Right lobe of liver (tissue), 6 donors: ENCODE results near the gene ICE2. TPM values are rescaled to one million over a fixed set of nuclear protein-coding genes. Genes with fewer than 3 reads are reported as not detected.
"Not testable (repeated sequence)": the region's sequence is repeated elsewhere in the genome, so short reads cannot be mapped to it uniquely, and the experiment has no call there.

Source experiments
- ATAC-seq, 4 donors: fragments of 200-7000 bp; cut with Tn5 transposase; one replicate each; pipeline ENCODE4 v1.9.1; 2020; ENCODE audit warnings: mild to moderate bottlenecking in 4 of 4, moderate library complexity in 4 of 4
- DNase-seq, 3 donors: peaks; one replicate each; pipeline ENCODE4 v3.0.0-alpha.2; 2020
- H3K27ac ChIP-seq, 3 donors: fragments of 200-600 bp; one replicate each; pipeline ENCODE4 v1.8.0; 2022
- H3K27me3 ChIP-seq, 2 donors: fragments of 200-600 bp; one replicate each; pipeline ENCODE4 v1.8.0; 2022
- H3K36me3 ChIP-seq, 4 donors: fragments of 200-600 bp; sonication (generic) in 1 of 4; one replicate each; pipeline versions ENCODE4 v1.5.1 to v1.8.0; 2017 to 2022; ENCODE audit warnings: control low read depth in 1 of 4
- H3K4me1 ChIP-seq, 4 donors: fragments of 200-600 bp; sonication (generic) in 1 of 4; one replicate each; pipeline versions ENCODE4 v1.5.1 to v1.8.0; 2017 to 2022; ENCODE audit warnings: control low read depth in 1 of 4
- H3K4me3 ChIP-seq, 3 donors: fragments of 200-600 bp; one replicate each; pipeline ENCODE4 v1.8.0; 2022
- H3K9me3 ChIP-seq, 4 donors: fragments of 200-600 bp; sonication (generic) in 1 of 4; one replicate each; pipeline versions ENCODE4 v1.5.1 to v1.8.0; 2017 to 2022; ENCODE audit warnings: control low read depth in 1 of 4
- POLR2A ChIP-seq: fragments of 450-650 bp; IDR thresholded peaks from one replicate; pipeline ENCODE4 v1.6.1; 2017; ENCODE audit warnings: antibody characterized with exemption, mild to moderate bottlenecking
- WGBS: methylation state at CpG from one replicate; pipeline ENCODE4 v1.1.6; 2018; ENCODE audit warnings: low coverage, low lambda C conversion rate; ENCODE audit not compliant: insufficient coverage; ENCODE audit errors: missing lambda C conversion rate; 5-methylcytosine and 5-hydroxymethylcytosine counted together
- intact Hi-C, 2 donors: fragments of 100-400 bp; cut with DNase I; formaldehyde crosslinking; loops; one replicate each; pipeline versions ENCODE4 v1.11.2 to v1.14.1; 2022
- total RNA-seq, 6 experiments: library from RNA; depleted of rRNA in 2 of 6; stranded (reverse); fragments of >200 nt in 2 of 6; fragmentation: NEBNext Ultra II Directional in 3 of 6; extraction: Animal tissue kit (Norgen Biotek cat#: 25700) in 3 of 6; gene quantifications; one replicate each; pipeline versions ENCODE4 v1.1.0 to v1.2.4, GENCODE V29; 2016 to 2023
- TF ChIP-seq, protein P1 (sequence below), 4 donors: fragments of 200-600 bp in 3 of 4; fragments of 450-650 bp in 1 of 4; IDR thresholded peaks; one replicate each; pipeline versions ENCODE4 v1.5.1 to v1.8.0; 2016 to 2022; ENCODE audit warnings: antibody characterized with exemption in 4 of 4, mild to moderate bottlenecking in 2 of 4
- donor health status: DM: no; HTN: yes; CAD: no.
- donor health status: DM: no; HTN: no; CAD: no.
- donor health status: DM: no; HTN: no; CAD: no.
- donor health status: DM: no; HTN: yes; CAD: no.
- donor health status: DM: no; HTN: yes; CAD: no.

ICE2 gene
- total RNA-seq, 6 experiments from 2014 or later, result 13.1 to 31.7 (median 17.6) TPM

DNA sequence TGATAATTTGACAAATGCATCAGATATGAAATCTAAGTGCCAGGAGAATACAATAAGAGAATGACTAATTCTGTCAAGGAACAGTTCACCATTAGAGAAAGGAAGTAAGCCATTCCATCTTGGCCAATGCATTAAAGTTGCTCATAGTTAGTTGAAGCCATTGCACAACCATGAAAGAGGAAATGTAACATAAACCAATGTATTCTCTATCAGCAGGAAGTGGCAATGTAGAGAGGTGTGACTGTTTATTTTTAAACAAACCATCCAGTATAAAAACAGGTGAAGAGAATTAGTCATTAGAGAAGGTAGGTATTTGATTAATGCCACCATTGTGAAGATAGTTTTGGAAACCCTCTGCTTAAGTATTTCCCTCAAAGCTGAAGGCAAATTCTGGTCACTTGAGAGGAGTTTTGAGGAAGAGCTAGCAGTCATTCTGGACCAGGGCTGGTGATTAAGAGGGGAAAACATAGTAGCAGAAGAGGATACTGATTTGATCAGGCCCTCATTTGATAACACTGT is 70.4 kb downstream of the ICE2 start:
- no peaks in the 10 kb centered on the region for H3K36me3 ChIP-seq

DNA sequence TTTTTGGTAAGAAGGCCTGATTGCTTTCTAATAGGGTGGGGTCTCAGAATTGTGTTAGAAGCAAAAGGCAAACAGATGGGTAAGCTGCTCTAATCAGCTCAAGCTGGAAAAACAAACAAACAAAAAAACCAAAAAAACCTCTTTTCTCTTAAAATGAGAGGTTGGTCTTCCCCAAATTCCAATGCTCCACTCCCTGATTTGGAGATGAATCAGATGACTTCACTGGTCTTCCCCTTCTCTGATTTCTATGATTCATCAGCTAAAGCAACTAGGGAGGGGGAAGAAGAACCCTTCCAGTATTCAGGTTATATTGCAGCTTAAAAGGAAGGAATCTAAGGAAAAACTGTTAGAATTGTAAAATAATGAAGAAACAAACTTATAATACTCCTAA is 71.5 kb downstream of the ICE2 start:
- peak in 1 of 4 donors; percentile 47 for ATAC-seq
- no peak overlapping the region for H3K27ac ChIP-seq

More for the DNA sequence above, 70.4 kb downstream of the ICE2 start:
- peak; percentile 31 to 85 (median 57) for ATAC-seq
- Histone ChIP-seq H3K27me3 (no peaks in the 10 kb centered on the region), H3K4me3 (no peak overlapping the region), H3K9me3 (no peaks in the 10 kb centered on the region), H3K4me1 (no peaks in the 10 kb centered on the region), H3K27ac (no peak overlapping the region)
- TF ChIP-seq, protein P1, sequence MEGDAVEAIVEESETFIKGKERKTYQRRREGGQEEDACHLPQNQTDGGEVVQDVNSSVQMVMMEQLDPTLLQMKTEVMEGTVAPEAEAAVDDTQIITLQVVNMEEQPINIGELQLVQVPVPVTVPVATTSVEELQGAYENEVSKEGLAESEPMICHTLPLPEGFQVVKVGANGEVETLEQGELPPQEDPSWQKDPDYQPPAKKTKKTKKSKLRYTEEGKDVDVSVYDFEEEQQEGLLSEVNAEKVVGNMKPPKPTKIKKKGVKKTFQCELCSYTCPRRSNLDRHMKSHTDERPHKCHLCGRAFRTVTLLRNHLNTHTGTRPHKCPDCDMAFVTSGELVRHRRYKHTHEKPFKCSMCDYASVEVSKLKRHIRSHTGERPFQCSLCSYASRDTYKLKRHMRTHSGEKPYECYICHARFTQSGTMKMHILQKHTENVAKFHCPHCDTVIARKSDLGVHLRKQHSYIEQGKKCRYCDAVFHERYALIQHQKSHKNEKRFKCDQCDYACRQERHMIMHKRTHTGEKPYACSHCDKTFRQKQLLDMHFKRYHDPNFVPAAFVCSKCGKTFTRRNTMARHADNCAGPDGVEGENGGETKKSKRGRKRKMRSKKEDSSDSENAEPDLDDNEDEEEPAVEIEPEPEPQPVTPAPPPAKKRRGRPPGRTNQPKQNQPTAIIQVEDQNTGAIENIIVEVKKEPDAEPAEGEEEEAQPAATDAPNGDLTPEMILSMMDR (IDR thresholded peaks at IDR 0.05), result no peak
- TF ChIP-seq POLR2A, result no peak
- intact Hi-C loops, result no loop called here
- DNase-seq, result no peak

GRCh38 chr15:60406513-60407414 is 72.2 kb downstream of the ICE2 start:
- H3K4me1 ChIP-seq, result peaks cover 0 to 13% (median 4%) of the 10 kb centered on the region in 4 donors
- DNase-seq (no peak), ATAC-seq (no peak)
- no peaks in the 10 kb centered on the region for H3K36me3 ChIP-seq
- TF ChIP-seq POLR2A, result no peak
- TF ChIP-seq, protein P1 (IDR thresholded peaks at IDR 0.05), result no peak
- H3K27ac ChIP-seq, result no peak overlapping the region
- intact Hi-C loops, result no loop called here
- WGBS, result 91% methylated on average over 2 of the region's 2 CpGs
- no peak overlapping the region for H3K4me3 ChIP-seq
- no peaks in the 10 kb centered on the region for H3K27me3 ChIP-seq
- H3K9me3 ChIP-seq, result no peaks in the 10 kb centered on the region

More for the DNA sequence above, 71.5 kb downstream of the ICE2 start:
- DNase-seq, result no peak
- no peaks in the 10 kb centered on the region for H3K27me3 ChIP-seq
- no peaks in the 10 kb centered on the region for H3K36me3 ChIP-seq
- peaks cover 0 to 10% (median 3%) of the 10 kb centered on the region in 4 donors for H3K4me1 ChIP-seq
- H3K4me3 ChIP-seq, result no peak overlapping the region
- no peaks in the 10 kb centered on the region for H3K9me3 ChIP-seq
- TF ChIP-seq POLR2A, result no peak
- TF ChIP-seq, protein P1 (IDR thresholded peaks at IDR 0.05), result no peak
- intact Hi-C loops, result no loop called here

- no peak overlapping the region for H3K27ac ChIP-seq
- 42% methylated on average over 2 of the region's 2 CpGs for WGBS
- H3K27me3 ChIP-seq, result no peaks in the 10 kb centered on the region
- DNase-seq (no peak), ATAC-seq (no peak)
- TF ChIP-seq, protein P1 (IDR thresholded peaks at IDR 0.05), result no peak
- no peak for TF ChIP-seq POLR2A
- peaks cover 0 to 13% (median 4%) of the 10 kb centered on the region in 4 donors for H3K4me1 ChIP-seq
- intact Hi-C loops, result no loop called here
- no peaks in the 10 kb centered on the region for H3K36me3 ChIP-seq
- no peaks in the 10 kb centered on the region for H3K9me3 ChIP-seq
- no peak overlapping the region for H3K4me3 ChIP-seq
These were observed 73.5 kb downstream of the ICE2 start for GRCh38 chr15:60405399-60405798.

GRCh38 chr15:60404351-60404750 is 74.6 kb downstream of the ICE2 start:
- H3K9me3 ChIP-seq, intact Hi-C loops, ATAC-seq, H3K36me3 ChIP-seq, H3K27me3 ChIP-seq, H3K27ac ChIP-seq, DNase-seq, H3K4me3 ChIP-seq: not testable (repeated sequence)
- 93% methylated on average over 7 of the region's 12 CpGs for WGBS
- peaks cover 0 to 13% (median 4%) of the 10 kb centered on the region in 4 donors for H3K4me1 ChIP-seq
